Right lobe of liver (tissue), 4 donors: Measurements from ENCODE around the gene NEDD4L.

Experiments used
- POLR2A ChIP-seq: fragments of 450-650 bp; IDR thresholded peaks from one replicate; pipeline ENCODE4 v1.6.1; 2017; ENCODE audit warnings: antibody characterized with exemption, mild to moderate bottlenecking
- TF ChIP-seq, protein P1 (sequence below), 4 donors: fragments of 200-600 bp in 3 of 4; fragments of 450-650 bp in 1 of 4; IDR thresholded peaks; one replicate each; pipeline versions ENCODE4 v1.5.1 to v1.8.0; 2016 to 2022; ENCODE audit warnings: antibody characterized with exemption in 4 of 4, mild to moderate bottlenecking in 2 of 4
- donor health status: DM: no; HTN: no; CAD: no.
- donor health status: DM: no; HTN: no; CAD: no.
- donor health status: DM: no; HTN: yes; CAD: no.

DNA sequence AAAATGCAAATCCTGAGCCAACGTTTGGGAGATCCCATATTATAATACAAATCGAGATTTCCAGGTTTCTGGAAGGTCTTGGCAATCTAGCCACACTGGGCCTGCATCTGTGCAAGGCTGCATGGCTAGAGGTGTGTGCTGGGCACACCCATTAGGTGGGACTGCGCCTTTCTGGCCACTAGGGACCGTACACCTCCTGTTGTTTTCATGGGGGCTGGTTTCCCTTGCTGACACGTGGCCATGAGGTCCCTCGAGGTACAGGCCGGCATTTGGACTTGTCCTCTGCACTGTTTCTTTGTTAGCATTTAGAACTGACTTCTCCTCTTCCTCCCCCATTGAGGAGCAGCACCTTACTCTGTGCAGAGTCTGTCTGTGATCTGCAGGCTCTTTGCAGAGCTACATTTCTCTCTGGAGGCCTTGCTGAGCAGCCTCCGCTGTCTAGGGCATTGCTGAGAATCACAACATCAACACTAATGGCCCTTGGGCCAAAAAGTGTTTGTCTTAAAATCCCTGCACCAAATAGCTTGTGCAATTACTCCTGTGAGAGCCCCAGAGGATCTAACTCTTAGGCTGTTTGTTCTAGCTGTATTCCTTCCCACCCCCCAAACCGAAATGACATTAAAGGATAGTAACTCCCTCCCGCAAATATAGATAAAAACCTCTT is 131.2 kb downstream of the NEDD4L start:
- TF ChIP-seq, protein P1, sequence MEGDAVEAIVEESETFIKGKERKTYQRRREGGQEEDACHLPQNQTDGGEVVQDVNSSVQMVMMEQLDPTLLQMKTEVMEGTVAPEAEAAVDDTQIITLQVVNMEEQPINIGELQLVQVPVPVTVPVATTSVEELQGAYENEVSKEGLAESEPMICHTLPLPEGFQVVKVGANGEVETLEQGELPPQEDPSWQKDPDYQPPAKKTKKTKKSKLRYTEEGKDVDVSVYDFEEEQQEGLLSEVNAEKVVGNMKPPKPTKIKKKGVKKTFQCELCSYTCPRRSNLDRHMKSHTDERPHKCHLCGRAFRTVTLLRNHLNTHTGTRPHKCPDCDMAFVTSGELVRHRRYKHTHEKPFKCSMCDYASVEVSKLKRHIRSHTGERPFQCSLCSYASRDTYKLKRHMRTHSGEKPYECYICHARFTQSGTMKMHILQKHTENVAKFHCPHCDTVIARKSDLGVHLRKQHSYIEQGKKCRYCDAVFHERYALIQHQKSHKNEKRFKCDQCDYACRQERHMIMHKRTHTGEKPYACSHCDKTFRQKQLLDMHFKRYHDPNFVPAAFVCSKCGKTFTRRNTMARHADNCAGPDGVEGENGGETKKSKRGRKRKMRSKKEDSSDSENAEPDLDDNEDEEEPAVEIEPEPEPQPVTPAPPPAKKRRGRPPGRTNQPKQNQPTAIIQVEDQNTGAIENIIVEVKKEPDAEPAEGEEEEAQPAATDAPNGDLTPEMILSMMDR (IDR thresholded peaks at IDR 0.05), result no peak
- no peak for TF ChIP-seq POLR2A
